Endothelial cell of umbilical vein (primary cell): ENCODE measurements around the gene ENG. TPM values are rescaled to one million over a fixed set of nuclear protein-coding genes. Genes with fewer than 3 reads are reported as not detected.
A peak's percentile ranks its signal among the peaks of the same experiment; 100 is the strongest.

Experiments used
- BruUV-seq: library from RNA; stranded (reverse); fragments of 400-500 nt; replicated peaks from 2 replicates; lab custom pipeline; 2021; lab: Mats Ljungman, UMichigan
- CTCF ChIA-PET: fragments of 300-600, 350-600 bp; sonication (Branson Sonifier 250); formaldehyde crosslinking; loops from one replicate; lab custom pipeline; 2021; ENCODE audit warnings: antibody characterized with exemption, inconsistent platforms; lab: Charles Lee
- POLR2A ChIA-PET: fragments of 300-600, 350-600 bp; sonication (Branson Sonifier 250); formaldehyde crosslinking; loops from one replicate; lab custom pipeline; 2021; ENCODE audit warnings: antibody characterized with exemption, inconsistent platforms; lab: Charles Lee
- DNase-seq: peaks from one replicate; pipeline ENCODE4 v3.0.0-alpha.2; 2011; ENCODE audit warnings: low read depth, low spot score
- FAIRE-seq: peaks from 2 replicates; lab custom pipeline; 2011; peaks lifted over from hg19 to GRCh38; lab: Jason Lieb, UNC
- H2AFZ ChIP-seq: 2 replicates; pipeline ENCODE4 v1.6.0; 2012; ENCODE audit warnings: low read depth, low read length, control low read depth, inconsistent platforms
- H3K27ac ChIP-seq: 2 replicates; pipeline ENCODE4 v1.5.1; 2011; ENCODE audit warnings: low read depth, mild to moderate bottlenecking, control low read depth, low read length, moderate library complexity; ENCODE audit not compliant: insufficient read depth
- H3K27me3 ChIP-seq, 2 experiments: 2 replicates each; pipeline versions ENCODE4 v1.6.0 to v1.6.1; 2011; ENCODE audit warnings: low read length in 2 of 2, mixed read lengths in 1 of 2; ENCODE audit not compliant: control insufficient read depth in 2 of 2, insufficient read depth in 2 of 2
- H3K36me3 ChIP-seq, 2 experiments: 2 replicates in 1 of 2; 3 replicates in 1 of 2; pipeline ENCODE4 v1.5.1; 2011; ENCODE audit warnings: low read length in 2 of 2, mild to moderate bottlenecking in 1 of 2, moderate library complexity in 1 of 2; ENCODE audit not compliant: control insufficient read depth in 2 of 2, insufficient read depth in 2 of 2; ENCODE audit errors: extremely low read depth in 1 of 2
- H3K4me1 ChIP-seq: 3 replicates; pipeline ENCODE4 v1.5.1; 2011; ENCODE audit warnings: mild to moderate bottlenecking, low read length; ENCODE audit not compliant: control insufficient read depth, insufficient read depth; ENCODE audit errors: extremely low read depth
- H3K4me2 ChIP-seq: 2 replicates; pipeline ENCODE4 v1.6.1; 2011; ENCODE audit warnings: low read length, control low read depth, mixed read lengths; ENCODE audit not compliant: insufficient read depth
- H3K4me3 ChIP-seq, 3 experiments: fragments of 200-600 bp in 1 of 3; sonication (generic), shearing (Covaris generic) in 1 of 3; replicated peaks in 1 of 3; 2 replicates each; pipeline ENCODE4 v1.5.1; 2011 to 2016; ENCODE audit warnings: control low read depth in 3 of 3, low read length in 3 of 3, mild to moderate bottlenecking in 2 of 3, inconsistent platforms in 1 of 3, low read depth in 1 of 3, moderate library complexity in 1 of 3; ENCODE audit not compliant: insufficient read depth in 1 of 3
- H3K79me2 ChIP-seq: 2 replicates; pipeline ENCODE4 v1.6.0; 2012; ENCODE audit warnings: low read length, inconsistent platforms; ENCODE audit not compliant: control insufficient read depth, insufficient read depth
- H3K9ac ChIP-seq: replicated peaks from 2 replicates; pipeline ENCODE3; 2011; ENCODE audit warnings: low read length, control low read depth; ENCODE audit not compliant: insufficient read depth; ENCODE audit errors: extremely low read depth
- H3K9me1 ChIP-seq: replicated peaks from 3 replicates; pipeline ENCODE4 v1.6.0; 2011; ENCODE audit warnings: mild to moderate bottlenecking, low read length; ENCODE audit not compliant: control insufficient read depth, insufficient read depth; ENCODE audit errors: extremely low read depth
- H3K9me3 ChIP-seq: replicated peaks from 2 replicates; pipeline ENCODE4 v1.5.1; 2012; ENCODE audit warnings: low read length, inconsistent platforms; ENCODE audit not compliant: control insufficient read depth, insufficient read depth
- H4K20me1 ChIP-seq: replicated peaks from 2 replicates; pipeline ENCODE3; 2011; ENCODE audit warnings: mild to moderate bottlenecking, low read length; ENCODE audit not compliant: control insufficient read depth, insufficient read depth; ENCODE audit errors: extremely low read depth
- CTCF ChIP-seq, 2 donors: IDR thresholded peaks; 1 replicate in 1 of 2; 2 replicates in 1 of 2; pipeline ENCODE4 v1.5.1; 2011; ENCODE audit warnings: low read length in 2 of 2, mild to moderate bottlenecking in 2 of 2, moderate library complexity in 2 of 2, control low read depth in 1 of 2, inconsistent platforms in 1 of 2, low read depth in 1 of 2; ENCODE audit not compliant: insufficient read depth in 1 of 2; ENCODE audit errors: extremely low read depth in 1 of 2
- EZH2 ChIP-seq: IDR thresholded peaks from 2 replicates; pipeline ENCODE4 v1.6.1; 2012; ENCODE audit warnings: borderline replicate concordance, low read depth, mild to moderate bottlenecking, moderate library complexity, low read length, inconsistent platforms; ENCODE audit not compliant: severe bottlenecking
- FOS ChIP-seq: IDR thresholded peaks from 2 replicates; pipeline ENCODE4 v1.6.1; 2011; ENCODE audit warnings: mild to moderate bottlenecking, low read length, moderate library complexity, borderline replicate concordance; ENCODE audit not compliant: insufficient read depth
- GATA2 ChIP-seq: IDR thresholded peaks from 2 replicates; pipeline ENCODE4 v1.7.0; 2011; ENCODE audit warnings: low read depth, mild to moderate bottlenecking, moderate library complexity, mixed read lengths, low read length; ENCODE audit not compliant: insufficient read length, insufficient read depth
- JUN ChIP-seq: IDR thresholded peaks from 2 replicates; pipeline ENCODE4 v1.6.1; 2011; ENCODE audit warnings: borderline replicate concordance, low read depth; ENCODE audit not compliant: insufficient read length, insufficient read depth
- MAX ChIP-seq: IDR thresholded peaks from 2 replicates; pipeline ENCODE4 v1.6.1; 2011; ENCODE audit not compliant: insufficient read depth, insufficient read length
- MYC ChIP-seq: IDR thresholded peaks from one replicate; pipeline ENCODE4 v1.6.1; 2011; ENCODE audit warnings: mild to moderate bottlenecking, low read depth, low read length
- POLR2A ChIP-seq: IDR thresholded peaks from 2 replicates; pipeline ENCODE4 v1.6.1; 2012; ENCODE audit warnings: low read depth, mild to moderate bottlenecking, control low read depth, low read length
- POLR2AphosphoS5 ChIP-seq: IDR thresholded peaks from 2 replicates; pipeline ENCODE4 v1.6.1; 2012; ENCODE audit warnings: low read depth, mild to moderate bottlenecking, control low read depth, low read length, moderate library complexity; ENCODE audit not compliant: insufficient read depth
- dilution Hi-C: fragments of 300-500 bp; cut with MboI; formaldehyde crosslinking; loops from one replicate; pipeline ENCODE4 v1.15.0; 2019; ENCODE audit warnings: low sequenced_read_pairs; ENCODE audit not compliant: extremely low pct_ligation_motif_present
- intact Hi-C: fragments of 100-400 bp; cut with micrococcal nuclease; formaldehyde crosslinking; loops from one replicate; pipeline ENCODE4 v1.10.0; 2022
- polyA plus RNA-seq, 4 experiments: library from polyadenylated mRNA; depleted of rRNA in 3 of 4; stranded (reverse) in 3 of 4; unstranded in 1 of 4; fragments of >200 nt; gene quantifications; 2 replicates each; pipeline versions ENCODE4 v1.2.1 to v1.2.3, GENCODE V29; 2011 to 2012; ENCODE audit warnings: missing spikeins in 1 of 4
- total RNA-seq: library from RNA; stranded (reverse); gene quantifications from 2 replicates; pipeline ENCODE4 v1.2.3, GENCODE V29; 2021

The ENG gene
- total and polyA plus RNA-seq, 2 donors (not counting 3 experiments of a cell fraction or from before 2014, with no cell fraction given): 338 to 728 TPM

- Histone ChIP-seq H4K20me1 (no peaks in the 10 kb centered on the region), H2AFZ (no peak overlapping the region), H3K4me1 (peaks cover 85% of the 10 kb centered on the region), H3K9ac (peak overlapping the region; percentile 1), H3K4me3 (no peak overlapping the region), H3K27me3 (no peaks in the 10 kb centered on the region), H3K9me1 (no peaks in the 10 kb centered on the region), H3K27ac (peak overlapping the region; percentile 99), H3K36me3 (peaks cover 25 to 27% of the 10 kb centered on the region in 2 experiments), H3K9me3 (no peaks in the 10 kb centered on the region), H3K4me2 (no peak overlapping the region), H3K79me2 (peaks cover 82% of the 10 kb centered on the region)
- intact Hi-C loops: no loop called here
- dilution Hi-C loops: no loop called here
- DNase-seq (no peak), FAIRE-seq (peak; percentile 42)
- CTCF ChIA-PET: interaction anchor here (1.1 to 6.7 kb wide), 3 partner anchors 13 to 26 kb away, joined by 3 to 42 read pairs (median 4); partner anchors contain the start of gene ENG
- POLR2A ChIA-PET: no interaction called here
- BruUV-seq: no TSS peak
- peak; percentile 5 for TF ChIP-seq POLR2A
- no peak for TF ChIP-seq FOS
Observed at GRCh38 chr9:127841087-127841835, 13.2 kb downstream of the ENG start.

GRCh38 chr9:127838375-127839078, 15.9 kb downstream of the ENG start:
- Histone ChIP-seq H3K4me2 (peak overlapping the region; percentile 51), H3K36me3 (peaks cover 25 to 30% of the 10 kb centered on the region in 2 experiments), H3K4me3 (no peak overlapping the region), H2AFZ (no peak overlapping the region), H3K79me2 (peaks cover 86% of the 10 kb centered on the region), H3K9me3 (no peaks in the 10 kb centered on the region), H3K27ac (peak overlapping the region; percentile 99), H3K9me1 (no peaks in the 10 kb centered on the region), H3K9ac (peak overlapping the region; percentile 87), H3K27me3 (no peaks in the 10 kb centered on the region), H4K20me1 (no peaks in the 10 kb centered on the region), H3K4me1 (peaks cover 74% of the 10 kb centered on the region)
- ChIA-PET POLR2A (interaction anchor here (0.7 to 3.1 kb wide), 5 partner anchors 8 to 67 kb away, joined by 3 to 14 read pairs (median 4); partner anchors contain the start of gene ENG), CTCF (interaction anchor here (0.7 to 6.7 kb wide), 8 partner anchors 9 to 104 kb away, joined by 3 to 42 read pairs (median 8); partner anchors contain the start of genes ENG and TOR2A)
- intact Hi-C loops (loop anchor here (1.0 to 2.0 kb wide), 5 partner anchors 8 to 68 kb away; partner anchors contain the start of gene ENG), dilution Hi-C loops (no loop called here)
- peak; percentile 47 for TF ChIP-seq GATA2
- no peak for TF ChIP-seq EZH2
- peak; percentile 96 for TF ChIP-seq FOS
- TF ChIP-seq POLR2AphosphoS5: peak; percentile 94
- TF ChIP-seq POLR2A: peak; percentile 76
- peak; percentile 60 for TF ChIP-seq JUN
- peak; percentile 23 for TF ChIP-seq MYC
- TF ChIP-seq MAX: no peak
- TF ChIP-seq CTCF (IDR thresholded peaks at IDR 0.05; ENCODE audit: extremely low read depth in 1 of 2, insufficient read depth in 1 of 2, low read depth in 1 of 2, low read length in 2 of 2): no peak
- peak; percentile 97 for DNase-seq
- BruUV-seq: no TSS peak
- FAIRE-seq: peak; percentile 100
